Parathyroid adenoma (tissue), 2 donors: Measurements from ENCODE around the gene PDE6B.

Source experiments
- H2AFZ ChIP-seq: fragments of 300-600 bp; sonication (generic); one replicate; pipeline ENCODE4 v1.7.0; 2017; ENCODE audit warnings: antibody characterized with exemption, mild to moderate bottlenecking
- H3K27ac ChIP-seq: fragments of 300-600 bp; sonication (generic); one replicate; pipeline ENCODE4 v1.7.0; 2017
- H3K27me3 ChIP-seq: fragments of 300-600 bp; sonication (generic); one replicate; pipeline ENCODE4 v1.7.0; 2017; ENCODE audit warnings: low read length; ENCODE audit not compliant: control insufficient read depth, insufficient read depth
- H3K36me3 ChIP-seq: fragments of 300-600 bp; sonication (generic); one replicate; pipeline ENCODE4 v1.7.0; 2017; ENCODE audit warnings: low read length; ENCODE audit not compliant: control insufficient read depth, insufficient read depth
- H3K4me1 ChIP-seq: fragments of 300-600 bp; sonication (generic); one replicate; pipeline ENCODE4 v1.7.0; 2017; ENCODE audit warnings: control low read depth
- H3K4me2 ChIP-seq: fragments of 300-600 bp; sonication (generic); one replicate; pipeline ENCODE4 v1.7.0; 2017; ENCODE audit warnings: low read length
- H3K4me3 ChIP-seq: fragments of 300-600 bp; sonication (generic); one replicate; pipeline ENCODE4 v1.7.0; 2017; ENCODE audit warnings: low read depth, low read length
- H3K79me2 ChIP-seq: fragments of 300-600 bp; sonication (generic); one replicate; pipeline ENCODE4 v1.7.0; 2017; ENCODE audit warnings: control low read depth
- H3K9ac ChIP-seq: fragments of 300-600 bp; sonication (generic); one replicate; pipeline ENCODE4 v1.7.0; 2017; ENCODE audit warnings: mild to moderate bottlenecking
- H3K9me3 ChIP-seq: fragments of 300-600 bp; sonication (generic); one replicate; pipeline ENCODE4 v1.7.0; 2017; ENCODE audit warnings: low read length; ENCODE audit not compliant: control insufficient read depth
- CTCF ChIP-seq: fragments of 300-600 bp; sonication (generic); IDR thresholded peaks from one replicate; pipeline ENCODE4 v1.7.0; 2017; ENCODE audit warnings: antibody characterized with exemption, mild to moderate bottlenecking
- donor health status: primary hyperparathyroidism.

The PDE6B gene

GRCh38 chr4:681736-682451 is 56.5 kb downstream of the PDE6B start:
- Histone ChIP-seq H2AFZ (no peak overlapping the region), H3K9me3 (no peaks in the 10 kb centered on the region), H3K27ac (no peak overlapping the region), H3K4me1 (no peaks in the 10 kb centered on the region), H3K4me2 (no peak overlapping the region), H3K27me3 (no peaks in the 10 kb centered on the region), H3K79me2 (no peaks in the 10 kb centered on the region), H3K9ac (no peak overlapping the region), H3K36me3 (no peaks in the 10 kb centered on the region), H3K4me3 (no peak overlapping the region)
- no peak for TF ChIP-seq CTCF

- no peaks in the 10 kb centered on the region for H3K9me3 ChIP-seq
- no peak overlapping the region for H2AFZ ChIP-seq
- no peak overlapping the region for H3K4me3 ChIP-seq
- no peak overlapping the region for H3K4me2 ChIP-seq
- no peaks in the 10 kb centered on the region for H3K79me2 ChIP-seq
- no peaks in the 10 kb centered on the region for H3K27me3 ChIP-seq
- no peak for TF ChIP-seq CTCF
- H3K36me3 ChIP-seq, result no peaks in the 10 kb centered on the region
- no peak overlapping the region for H3K27ac ChIP-seq
- no peak overlapping the region for H3K9ac ChIP-seq
- no peaks in the 10 kb centered on the region for H3K4me1 ChIP-seq
Observed at GRCh38 chr4:682490-683172, 57.3 kb downstream of the PDE6B start.

- H3K79me2 ChIP-seq, result no peaks in the 10 kb centered on the region
- no peak overlapping the region for H3K4me2 ChIP-seq
- no peak overlapping the region for H3K4me3 ChIP-seq
- no peaks in the 10 kb centered on the region for H3K27me3 ChIP-seq
- H3K9ac ChIP-seq, result no peak overlapping the region
- H3K27ac ChIP-seq, result no peak overlapping the region
- no peaks in the 10 kb centered on the region for H3K36me3 ChIP-seq
- no peaks in the 10 kb centered on the region for H3K9me3 ChIP-seq
- no peak overlapping the region for H2AFZ ChIP-seq
- no peaks in the 10 kb centered on the region for H3K4me1 ChIP-seq
- TF ChIP-seq CTCF, result no peak
Observed at GRCh38 chr4:683247-683897, 58.0 kb downstream of the PDE6B start.

GRCh38 chr4:683982-684622 is 58.7 kb downstream of the PDE6B start:
- H3K79me2 ChIP-seq, result no peaks in the 10 kb centered on the region
- no peak overlapping the region for H2AFZ ChIP-seq
- H3K27ac ChIP-seq, result no peak overlapping the region
- no peak overlapping the region for H3K4me3 ChIP-seq
- TF ChIP-seq CTCF, result peak; percentile 23
- no peak overlapping the region for H3K4me2 ChIP-seq
- H3K36me3 ChIP-seq, result no peaks in the 10 kb centered on the region
- no peak overlapping the region for H3K9ac ChIP-seq
- H3K4me1 ChIP-seq, result no peaks in the 10 kb centered on the region
- no peaks in the 10 kb centered on the region for H3K9me3 ChIP-seq
- H3K27me3 ChIP-seq, result no peaks in the 10 kb centered on the region
